Adrenal gland (tissue), 12 donors: ENCODE data around the gene DIPK1C. TPM values are rescaled to one million over a fixed set of nuclear protein-coding genes. Genes with fewer than 3 reads are reported as not detected.

Source experiments
- DNase-seq, 7 donors: peaks; one replicate each; pipeline ENCODE4 v3.0.0-alpha.2; 2019 to 2020
- H3K27ac ChIP-seq, 5 donors: fragments of 200-600 bp; sonication (generic) in 4 of 5; 1 replicate in 3 of 5; 2 replicates in 2 of 5; pipeline versions ENCODE4 v1.5.1 to v1.8.0; 2016 to 2020; ENCODE audit warnings: mild to moderate bottlenecking in 1 of 5
- H3K27me3 ChIP-seq: fragments of 200-600 bp; 2 replicates; pipeline ENCODE4 v1.8.0; 2021
- H3K36me3 ChIP-seq, 2 donors: fragments of 200-600 bp; replicated peaks in 1 of 2; 1 replicate in 1 of 2; 2 replicates in 1 of 2; pipeline versions ENCODE4 v1.5.1 to v1.8.0; 2018 to 2022
- H3K4me1 ChIP-seq, 2 donors: fragments of 200-600 bp; replicated peaks in 1 of 2; 1 replicate in 1 of 2; 2 replicates in 1 of 2; pipeline versions ENCODE4 v1.5.1 to v1.8.0; 2018 to 2021
- H3K4me3 ChIP-seq, 4 donors: fragments of 200-600 bp; sonication (generic) in 3 of 4; one replicate each; pipeline ENCODE4 v1.5.1; 2016 to 2018
- H3K9me3 ChIP-seq, 3 donors: fragments of 200-600 bp; sonication (generic) in 1 of 3; replicated peaks in 1 of 3; 1 replicate in 2 of 3; 2 replicates in 1 of 3; pipeline versions ENCODE4 v1.5.1 to v1.8.0; 2016 to 2021
- CTCF ChIP-seq, 6 experiments: fragments of 450-650 bp in 4 of 6; fragments of 200-600 bp in 2 of 6; sonication (generic) in 1 of 6; IDR thresholded peaks; 1 replicate in 5 of 6; 2 replicates in 1 of 6; pipeline versions ENCODE4 v1.5.1 to v1.8.0; 2016 to 2021; ENCODE audit warnings: antibody characterized with exemption in 6 of 6, mild to moderate bottlenecking in 2 of 6, moderate library complexity in 1 of 6
- POLR2A ChIP-seq, 2 donors: fragments of 450-650 bp; IDR thresholded peaks; one replicate each; pipeline ENCODE4 v1.6.1; 2017; ENCODE audit warnings: antibody characterized with exemption in 2 of 2, mild to moderate bottlenecking in 2 of 2, moderate library complexity in 1 of 2
- WGBS, 4 donors: extraction: QIAGEN DNeasy Blood & Tissue Kit in 2 of 4; methylation state at CpG; one replicate each; pipeline versions ENCODE4 v1.1.5 to v1.1.7; 2013 to 2017; 5-methylcytosine and 5-hydroxymethylcytosine counted together
- intact Hi-C, 2 donors: fragments of 100-400 bp; cut with DNase I; formaldehyde crosslinking; loops; one replicate each; pipeline versions ENCODE4 v1.14.1 to v1.15.0; 2022 to 2023
- polyA plus RNA-seq, 3 donors: library from polyadenylated mRNA; stranded (reverse); fragments of 200-250 nt in 2 of 3; fragments of 350-450 nt in 1 of 3; fragmentation: Illumina TruSeq in 1 of 3; extraction: RNeasy Lipid Tissue Mini Kit (QIAGEN cat#74804) in 1 of 3; gene quantifications; one replicate each; pipeline ENCODE4 v1.2.3, GENCODE V29; 2013 to 2014
- total RNA-seq, 9 donors: library from RNA; depleted of rRNA in 4 of 9; stranded (reverse); fragments of >200 nt in 4 of 9; fragments of 120-200 nt in 1 of 9; fragmentation: NEBNext Ultra II Directional in 1 of 9; extraction: Animal tissue kit (Norgen Biotek cat#: 25700) in 1 of 9; gene quantifications; one replicate each; pipeline versions ENCODE4 v1.1.0 to v1.2.4, GENCODE V29; 2013 to 2023
- donor health status: healthy with polysubstance abuse.
- donor health status: Bipolar disorder and iron deficiency.
- donor health status: DM: yes; HTN: yes; CAD: no.
- donor health status: DM: no; HTN: no; CAD: no.
- donor health status: DM: no; HTN: no; CAD: no.
- donor health status: DM: yes; HTN: yes; CAD: no.

The DIPK1C gene
- total and polyA plus RNA-seq, 12 donors: 0.17 to 0.37 (median 0.22) TPM; not detected in 9

GRCh38 chr18:74413836-74414235, 43.3 kb downstream of the DIPK1C start:
- no peak overlapping the region for H3K4me3 ChIP-seq
- 85 to 92% (median 88%) methylated on average over 7 of the region's 7 CpGs for WGBS, 4 donors
- no peaks in the 10 kb centered on the region for H3K9me3 ChIP-seq
- H3K4me1 ChIP-seq: no peaks in the 10 kb centered on the region
- TF ChIP-seq CTCF (IDR thresholded peaks at IDR 0.05) (no peak), POLR2A (IDR thresholded peaks at IDR 0.05) (no peak)
- DNase-seq: no peak
- H3K27ac ChIP-seq: no peak overlapping the region
- H3K27me3 ChIP-seq: peaks cover 6% of the 10 kb centered on the region
- H3K36me3 ChIP-seq: no peaks in the 10 kb centered on the region
- intact Hi-C loops: no loop called here

GRCh38 chr18:74412116-74412880, 44.8 kb downstream of the DIPK1C start:
- Histone ChIP-seq H3K27me3 (peaks cover 6% of the 10 kb centered on the region), H3K4me1 (no peaks in the 10 kb centered on the region), H3K4me3 (no peak overlapping the region), H3K9me3 (no peaks in the 10 kb centered on the region), H3K36me3 (no peaks in the 10 kb centered on the region), H3K27ac (no peak overlapping the region)
- 72 to 81% (median 77%) methylated on average over 19 to 21 of the region's 21 CpGs for WGBS, 4 donors
- TF ChIP-seq POLR2A (IDR thresholded peaks at IDR 0.05) (no peak), CTCF (IDR thresholded peaks at IDR 0.05) (no peak)
- intact Hi-C loops: no loop called here
- DNase-seq: no peak

DNA sequence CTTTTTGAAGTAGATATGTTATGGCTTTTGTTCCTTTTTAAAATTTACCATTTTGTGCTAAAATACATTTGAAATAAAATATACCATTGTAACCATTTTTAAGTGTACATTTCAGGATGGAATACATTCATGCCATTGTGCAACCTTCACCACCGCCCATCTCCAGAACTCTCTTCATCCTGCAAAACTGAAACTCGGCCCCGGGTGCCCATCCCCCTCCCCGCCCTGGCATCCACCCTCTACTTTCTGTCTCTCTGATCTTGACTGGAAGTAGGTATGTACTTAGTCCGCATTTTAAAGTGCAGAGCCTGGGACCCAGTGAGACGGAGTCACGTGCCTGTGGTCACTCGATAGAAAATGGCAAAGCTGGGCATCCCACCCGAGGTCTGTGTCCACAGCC, 45.6 kb downstream of the DIPK1C start:
- Histone ChIP-seq H3K9me3 (no peaks in the 10 kb centered on the region), H3K36me3 (no peaks in the 10 kb centered on the region), H3K27me3 (peaks cover 6% of the 10 kb centered on the region), H3K4me1 (no peaks in the 10 kb centered on the region), H3K27ac (no peak overlapping the region), H3K4me3 (no peak overlapping the region)
- no peak for DNase-seq
- intact Hi-C loops: no loop called here
- 72 to 83% (median 77%) methylated on average over 8 to 9 of the region's 9 CpGs for WGBS, 4 donors
- TF ChIP-seq POLR2A (IDR thresholded peaks at IDR 0.05) (no peak), CTCF (IDR thresholded peaks at IDR 0.05) (no peak)

DNA sequence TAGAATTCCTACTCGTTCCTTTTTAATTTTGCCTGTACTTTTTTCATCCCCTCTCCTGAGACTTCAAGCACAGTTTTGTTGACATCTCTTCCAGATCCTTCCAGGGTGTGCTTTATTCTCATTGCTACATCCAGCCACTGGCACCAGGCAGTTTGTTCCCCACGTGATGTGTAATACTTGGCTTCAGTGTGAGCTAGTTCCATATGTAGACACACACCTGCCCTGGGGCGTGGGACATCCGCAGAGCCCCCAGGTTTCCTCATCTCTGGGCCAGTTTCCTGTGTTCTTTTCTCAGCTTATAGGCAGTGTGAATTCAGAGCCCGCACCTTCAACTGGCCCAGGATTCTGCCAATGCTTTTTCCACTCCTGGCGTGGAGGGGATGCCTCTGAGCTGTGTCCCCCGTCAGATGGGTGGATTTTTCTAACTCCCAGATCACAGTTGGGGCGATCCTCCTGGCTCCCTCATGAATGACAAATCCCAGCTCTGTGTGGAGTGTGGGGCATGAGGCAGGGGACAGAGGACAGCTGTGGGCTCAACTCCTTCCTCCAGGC, 46.6 kb downstream of the DIPK1C start:
- H3K36me3 ChIP-seq: no peaks in the 10 kb centered on the region
- no peaks in the 10 kb centered on the region for H3K9me3 ChIP-seq
- peaks cover 6% of the 10 kb centered on the region for H3K27me3 ChIP-seq
- no peaks in the 10 kb centered on the region for H3K4me1 ChIP-seq
- DNase-seq: peak in 1 of 7 donors; percentile 36
- WGBS, 4 donors: 69 to 75% (median 71%) methylated on average over 6 to 8 of the region's 8 CpGs
- no peak overlapping the region for H3K4me3 ChIP-seq
- intact Hi-C loops: no loop called here
- no peak for TF ChIP-seq CTCF (IDR thresholded peaks at IDR 0.05)
- TF ChIP-seq POLR2A (IDR thresholded peaks at IDR 0.05): no peak
- no peak overlapping the region for H3K27ac ChIP-seq
